Kidney epithelial cell (primary cell): ENCODE measurements around the gene GOSR2. TPM values are rescaled to one million over a fixed set of nuclear protein-coding genes. Genes with fewer than 3 reads are reported as not detected.

ENCODE experiments used
- DNase-seq: peaks from one replicate; pipeline ENCODE4 v3.0.0-alpha.2; 2010; ENCODE audit warnings: low read depth
- H3K27me3 ChIP-seq: 2 replicates; pipeline ENCODE4 v1.6.0; 2011; ENCODE audit warnings: low read length; ENCODE audit not compliant: control insufficient read depth, insufficient read depth
- H3K36me3 ChIP-seq: 2 replicates; pipeline ENCODE4 v1.5.1; 2011; ENCODE audit warnings: low read length; ENCODE audit not compliant: control insufficient read depth, insufficient read depth
- H3K4me3 ChIP-seq: 2 replicates; pipeline ENCODE4 v1.5.1; 2011; ENCODE audit warnings: low read depth, mild to moderate bottlenecking, control low read depth, low read length
- total RNA-seq: library from RNA; depleted of rRNA; stranded (reverse); fragments of >200 nt; gene quantifications from 2 replicates; pipeline ENCODE4 v1.2.3, GENCODE V29; 2015
- TF ChIP-seq, protein P1 (sequence below): IDR thresholded peaks from 2 replicates; pipeline ENCODE4 v1.5.1; 2011; ENCODE audit warnings: mild to moderate bottlenecking, moderate library complexity, low read length, control low read depth, inconsistent platforms; ENCODE audit not compliant: insufficient read depth, poor library complexity, severe bottlenecking

Gene GOSR2
- total RNA-seq, 1 donor from 2014 or later: 37.4 TPM

DNA sequence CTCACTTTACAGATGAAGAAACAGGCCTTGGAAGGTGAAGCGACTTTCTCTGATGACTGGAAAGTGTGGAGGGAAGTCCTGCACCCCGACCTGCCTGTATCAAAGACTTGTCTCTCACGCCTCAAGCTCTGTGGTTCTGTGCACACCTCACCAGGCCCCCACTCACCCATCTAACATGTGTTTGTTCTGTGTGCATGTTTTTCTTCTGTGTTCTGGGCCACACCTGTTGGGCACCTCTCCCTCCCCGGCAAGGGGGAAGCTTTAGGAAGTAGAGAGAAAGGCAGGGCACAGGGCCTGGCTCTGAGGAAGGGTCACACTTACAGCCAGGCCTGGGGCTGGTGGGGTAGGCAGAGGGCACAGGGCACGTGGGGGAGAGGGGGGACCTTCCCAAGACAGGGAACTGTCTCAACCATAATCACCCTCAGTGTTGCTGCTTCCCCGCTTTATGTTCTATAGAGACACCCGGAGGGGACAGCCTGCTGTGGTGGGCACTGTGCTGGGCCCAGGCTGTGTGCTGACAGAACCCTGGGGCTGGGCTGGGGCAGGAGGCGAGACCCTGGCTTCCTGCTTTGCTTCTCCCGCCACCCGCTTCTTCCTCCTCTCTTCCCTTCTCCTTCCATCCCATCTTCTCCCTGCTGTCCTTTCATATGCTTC is 48.8 kb downstream of the GOSR2 start:
- H3K27me3 ChIP-seq: peaks cover 26% of the 10 kb centered on the region
- no peak for DNase-seq
- H3K36me3 ChIP-seq: no peaks in the 10 kb centered on the region
- no peak overlapping the region for H3K4me3 ChIP-seq
- TF ChIP-seq, protein P1, sequence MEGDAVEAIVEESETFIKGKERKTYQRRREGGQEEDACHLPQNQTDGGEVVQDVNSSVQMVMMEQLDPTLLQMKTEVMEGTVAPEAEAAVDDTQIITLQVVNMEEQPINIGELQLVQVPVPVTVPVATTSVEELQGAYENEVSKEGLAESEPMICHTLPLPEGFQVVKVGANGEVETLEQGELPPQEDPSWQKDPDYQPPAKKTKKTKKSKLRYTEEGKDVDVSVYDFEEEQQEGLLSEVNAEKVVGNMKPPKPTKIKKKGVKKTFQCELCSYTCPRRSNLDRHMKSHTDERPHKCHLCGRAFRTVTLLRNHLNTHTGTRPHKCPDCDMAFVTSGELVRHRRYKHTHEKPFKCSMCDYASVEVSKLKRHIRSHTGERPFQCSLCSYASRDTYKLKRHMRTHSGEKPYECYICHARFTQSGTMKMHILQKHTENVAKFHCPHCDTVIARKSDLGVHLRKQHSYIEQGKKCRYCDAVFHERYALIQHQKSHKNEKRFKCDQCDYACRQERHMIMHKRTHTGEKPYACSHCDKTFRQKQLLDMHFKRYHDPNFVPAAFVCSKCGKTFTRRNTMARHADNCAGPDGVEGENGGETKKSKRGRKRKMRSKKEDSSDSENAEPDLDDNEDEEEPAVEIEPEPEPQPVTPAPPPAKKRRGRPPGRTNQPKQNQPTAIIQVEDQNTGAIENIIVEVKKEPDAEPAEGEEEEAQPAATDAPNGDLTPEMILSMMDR: no peak

DNA sequence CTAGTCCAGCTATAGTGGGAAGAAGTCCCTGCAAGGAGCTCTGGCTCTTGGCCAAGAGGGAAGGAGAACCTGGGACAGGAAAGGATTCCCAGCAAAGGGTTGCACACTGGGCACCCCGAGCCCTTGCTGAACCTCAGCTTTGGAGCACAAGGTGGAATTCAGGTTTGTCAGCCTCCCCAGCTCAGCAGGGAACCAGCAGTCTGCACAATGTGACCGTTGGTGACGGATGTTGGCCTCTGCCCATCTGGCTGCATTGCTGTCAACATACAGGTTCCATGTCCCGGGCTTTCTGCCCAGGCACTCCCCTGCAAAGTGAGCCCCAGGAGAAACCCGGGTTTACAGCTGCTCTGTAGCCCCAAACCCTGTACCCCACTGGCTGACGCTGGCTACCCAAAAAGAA is 49.4 kb downstream of the GOSR2 start:
- peaks cover 28% of the 10 kb centered on the region for H3K27me3 ChIP-seq
- H3K36me3 ChIP-seq: no peaks in the 10 kb centered on the region
- H3K4me3 ChIP-seq: no peak overlapping the region
- TF ChIP-seq, protein P1: no peak
- no peak for DNase-seq

DNA sequence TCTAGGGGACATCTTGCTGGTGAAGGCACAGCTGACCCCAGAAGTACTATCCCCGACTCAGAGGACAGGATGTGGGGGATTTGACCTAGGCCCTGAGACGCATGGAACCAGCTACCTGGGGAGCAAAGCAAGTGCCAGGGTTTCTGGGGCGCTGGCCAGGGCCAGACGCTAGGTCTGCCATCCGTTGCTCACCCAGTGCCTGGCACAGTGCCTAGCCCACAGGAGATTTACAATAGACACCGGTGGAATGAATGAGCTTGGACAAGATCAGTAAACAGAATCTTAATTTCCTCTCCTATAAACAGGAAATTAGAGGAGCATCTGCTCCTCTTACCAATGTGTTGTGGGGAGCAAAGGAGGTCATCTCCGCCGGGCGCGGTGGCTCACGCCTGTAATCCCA is 51.1 kb downstream of the GOSR2 start:
- no peak for DNase-seq
- TF ChIP-seq, protein P1: no peak
- Histone ChIP-seq H3K36me3 (no peaks in the 10 kb centered on the region), H3K27me3 (peaks cover 42% of the 10 kb centered on the region), H3K4me3 (no peak overlapping the region)

DNA sequence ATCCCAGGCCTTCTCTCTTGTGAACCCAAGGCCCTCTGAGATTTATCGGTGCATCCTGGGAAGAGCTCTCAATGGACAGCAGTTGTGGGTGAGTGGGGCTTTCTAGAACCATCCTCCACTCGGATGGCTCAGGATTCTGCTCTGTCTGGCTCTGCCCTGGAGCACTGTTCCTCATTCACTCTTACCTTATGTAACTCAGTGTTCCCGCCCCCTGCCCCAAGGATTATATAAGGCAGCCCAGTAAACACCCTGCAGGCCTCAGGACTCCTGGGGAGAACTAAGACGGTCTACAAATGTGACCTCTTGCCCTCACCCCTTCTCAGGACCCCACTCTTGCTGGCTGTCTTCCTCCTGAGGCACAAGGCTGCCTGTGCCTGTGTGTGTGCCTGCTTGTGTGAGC is 52.3 kb downstream of the GOSR2 start:
- H3K4me3 ChIP-seq: no peak overlapping the region
- TF ChIP-seq, protein P1: no peak
- peaks cover 47% of the 10 kb centered on the region for H3K27me3 ChIP-seq
- H3K36me3 ChIP-seq: no peaks in the 10 kb centered on the region
- no peak for DNase-seq

DNA sequence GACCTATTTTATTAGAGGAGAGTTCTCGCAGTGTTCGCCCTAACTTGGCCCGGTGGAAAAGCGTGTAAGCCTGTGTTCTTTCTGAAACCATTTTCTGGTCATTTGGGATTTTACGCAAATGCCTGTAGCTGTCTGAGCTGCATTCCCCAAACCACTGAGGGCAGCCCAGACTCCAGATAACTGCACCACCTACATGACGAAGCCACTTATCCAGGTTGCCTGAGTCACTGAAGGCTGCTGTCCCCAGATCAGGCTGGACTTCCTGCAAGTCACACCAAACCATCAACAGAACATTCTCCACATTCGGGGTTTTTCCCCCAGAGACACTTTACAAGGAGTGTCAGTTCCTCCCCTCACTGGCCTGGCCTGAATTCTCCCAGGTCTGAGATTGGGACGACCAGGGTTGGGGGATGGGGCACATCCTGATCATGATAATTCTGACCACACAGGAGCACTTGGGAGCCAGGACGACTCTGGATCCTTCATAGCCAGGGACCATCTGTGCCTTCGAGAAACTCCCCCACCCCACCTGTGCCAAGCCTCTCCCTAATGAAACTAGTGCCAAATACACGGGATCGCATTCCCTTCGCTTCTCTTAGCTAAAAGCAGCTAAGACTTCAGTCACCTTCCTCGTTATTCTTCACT is 53.8 kb downstream of the GOSR2 start:
- peaks cover 53% of the 10 kb centered on the region for H3K27me3 ChIP-seq
- no peak overlapping the region for H3K4me3 ChIP-seq
- H3K36me3 ChIP-seq: no peaks in the 10 kb centered on the region
- no peak for DNase-seq
- TF ChIP-seq, protein P1: no peak
